ENCODE data around the gene OR52A1. TPM values are rescaled to one million over a fixed set of nuclear protein-coding genes. Genes with fewer than 3 reads are reported as not detected.

OR52A1 gene
- total RNA-seq, 3 donors from 2014 or later (not counting 1 experiment from before 2014, with no cell fraction given), result not detected

DNA sequence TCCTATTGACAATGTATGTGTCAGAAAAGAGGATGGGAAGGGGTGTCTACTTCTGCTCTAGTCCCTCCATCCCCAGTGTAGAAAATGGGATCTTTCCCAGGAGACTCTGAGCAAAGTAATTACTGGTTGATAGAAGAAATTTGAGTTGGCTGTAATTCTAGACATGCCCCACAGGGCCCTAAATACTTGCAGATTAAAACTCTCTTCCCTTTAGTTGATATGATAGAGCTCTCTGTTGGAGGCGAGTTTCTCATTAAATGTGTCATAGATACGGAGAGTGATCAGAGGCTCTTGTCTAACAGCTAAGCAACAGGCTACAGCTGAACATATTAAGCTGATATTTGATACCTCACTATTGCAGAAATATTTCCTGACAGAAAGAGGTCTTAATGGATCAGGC, 52.3 kb downstream of the OR52A1 start:
- Histone ChIP-seq H3K36me3 (ENCODE audit: control insufficient read depth, insufficient read depth, low read length) (no peaks in the 10 kb centered on the region), H3K27me3 (ENCODE audit: control insufficient read depth, insufficient read depth, low read length) (no peaks in the 10 kb centered on the region), H3K4me3 (ENCODE audit: low read length) (no peak overlapping the region), H3K27ac (ENCODE audit: low read length) (no peak overlapping the region), H3K9me3 (ENCODE audit: control insufficient read depth, insufficient read depth, low read length) (no peaks in the 10 kb centered on the region), H3K4me1 (ENCODE audit: control insufficient read depth, insufficient read depth, low read length) (no peaks in the 10 kb centered on the region)
- Mint-ChIP-seq H3K4me3 (no peak overlapping the region), H3K4me1 (no peaks in the 10 kb centered on the region), H3K36me3 (no peaks in the 10 kb centered on the region), H3K27ac (no peak overlapping the region), H3K9me3 (no peaks in the 10 kb centered on the region), H3K27me3 (ENCODE audit: low read depth in 2 of 2) (peaks cover 0 to 7% of the 10 kb centered on the region in 2 donors)
- intact Hi-C loops (cut with micrococcal nuclease), result no loop called here
- TF ChIP-seq, protein P1, sequence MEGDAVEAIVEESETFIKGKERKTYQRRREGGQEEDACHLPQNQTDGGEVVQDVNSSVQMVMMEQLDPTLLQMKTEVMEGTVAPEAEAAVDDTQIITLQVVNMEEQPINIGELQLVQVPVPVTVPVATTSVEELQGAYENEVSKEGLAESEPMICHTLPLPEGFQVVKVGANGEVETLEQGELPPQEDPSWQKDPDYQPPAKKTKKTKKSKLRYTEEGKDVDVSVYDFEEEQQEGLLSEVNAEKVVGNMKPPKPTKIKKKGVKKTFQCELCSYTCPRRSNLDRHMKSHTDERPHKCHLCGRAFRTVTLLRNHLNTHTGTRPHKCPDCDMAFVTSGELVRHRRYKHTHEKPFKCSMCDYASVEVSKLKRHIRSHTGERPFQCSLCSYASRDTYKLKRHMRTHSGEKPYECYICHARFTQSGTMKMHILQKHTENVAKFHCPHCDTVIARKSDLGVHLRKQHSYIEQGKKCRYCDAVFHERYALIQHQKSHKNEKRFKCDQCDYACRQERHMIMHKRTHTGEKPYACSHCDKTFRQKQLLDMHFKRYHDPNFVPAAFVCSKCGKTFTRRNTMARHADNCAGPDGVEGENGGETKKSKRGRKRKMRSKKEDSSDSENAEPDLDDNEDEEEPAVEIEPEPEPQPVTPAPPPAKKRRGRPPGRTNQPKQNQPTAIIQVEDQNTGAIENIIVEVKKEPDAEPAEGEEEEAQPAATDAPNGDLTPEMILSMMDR (IDR thresholded peaks at IDR 0.05), result no peak
- ATAC-seq (no peak), DNase-seq (no peak)
- whole genome bisulfite sequencing (ENCODE audit: insufficient coverage), result 100% methylated on average over 1 of the region's 2 CpGs

- intact Hi-C loops (cut with micrococcal nuclease), result no loop called here
- H3K27ac Mint-ChIP-seq, result no peak overlapping the region
- no peak overlapping the region for H3K27ac ChIP-seq (ENCODE audit: low read length)
- 83% methylated on average over 1 of the region's 2 CpGs for WGBS (ENCODE audit: insufficient coverage)
- TF ChIP-seq, protein P1 (IDR thresholded peaks at IDR 0.05), result no peak
- H3K9me3 Mint-ChIP-seq, result peaks cover 0 to 2% of the 10 kb centered on the region in 2 donors
- H3K9me3 ChIP-seq (ENCODE audit: control insufficient read depth, insufficient read depth, low read length), result no peaks in the 10 kb centered on the region
- no peaks in the 10 kb centered on the region for H3K27me3 Mint-ChIP-seq (ENCODE audit: low read depth in 2 of 2)
- H3K4me3 ChIP-seq (ENCODE audit: low read length), result no peak overlapping the region
- DNase-seq (no peak), ATAC-seq (no peak)
- H3K4me3 Mint-ChIP-seq, result no peak overlapping the region
- H3K4me1 Mint-ChIP-seq, result no peaks in the 10 kb centered on the region
- no peaks in the 10 kb centered on the region for H3K27me3 ChIP-seq (ENCODE audit: control insufficient read depth, insufficient read depth, low read length)
- no peaks in the 10 kb centered on the region for H3K36me3 ChIP-seq (ENCODE audit: control insufficient read depth, insufficient read depth, low read length)
- H3K36me3 Mint-ChIP-seq, result no peaks in the 10 kb centered on the region
- H3K4me1 ChIP-seq (ENCODE audit: control insufficient read depth, insufficient read depth, low read length), result no peaks in the 10 kb centered on the region
Observed at GRCh38 chr11:5096011-5096410, 58.5 kb downstream of the OR52A1 start.

Other genes with a start within 250 kb of the OR52A1 start
- gene OR51G2, start 235.4 kb downstream of the OR52A1 start, total RNA-seq, result not detected
- not detected for gene OR51G1, start 230.4 kb downstream of the OR52A1 start, total RNA-seq
- gene OR51A4, start 207.2 kb downstream of the OR52A1 start, total RNA-seq, result not detected
- not detected for gene OR51A2, start 199.0 kb downstream of the OR52A1 start, total RNA-seq
- not detected for gene OR51L1, start 159.9 kb downstream of the OR52A1 start, total RNA-seq
- gene OR52J3, start 108.2 kb downstream of the OR52A1 start, total RNA-seq, result not detected
- not detected for gene OR52E2, start 95.1 kb downstream of the OR52A1 start, total RNA-seq
- not detected for gene OR52E1, start 85.2 kb downstream of the OR52A1 start, total RNA-seq
- not detected for gene OR52A5, start 16.4 kb downstream of the OR52A1 start, total RNA-seq
- not detected for gene OR51V1, start 45.9 kb upstream of the OR52A1 start, total RNA-seq
- 10 to 100 TPM in 1 of 3 donors, 1 to 10 TPM in 1, not detected in 1; 2.6 to 10.6 TPM for gene HBB, start 72.3 kb upstream of the OR52A1 start, total RNA-seq
- not detected for gene HBD, start 79.7 kb upstream of the OR52A1 start, total RNA-seq
- gene HBG1, start 95.1 kb upstream of the OR52A1 start, total RNA-seq, result not detected
- not detected for gene HBG2, start 100.0 kb upstream of the OR52A1 start, total RNA-seq
- not detected for gene HBE1, start 115.2 kb upstream of the OR52A1 start, total RNA-seq
- not detected for gene OR51B4, start 147.2 kb upstream of the OR52A1 start, total RNA-seq
- gene OR51B2, start 169.5 kb upstream of the OR52A1 start, total RNA-seq, result not detected
- not detected for gene OR51B5, start 188.8 kb upstream of the OR52A1 start, total RNA-seq
- gene OR51B6, start 196.8 kb upstream of the OR52A1 start, total RNA-seq, result not detected
- gene OR51M1, start 229.1 kb upstream of the OR52A1 start, total RNA-seq, result not detected

Measured in natural killer cell (primary cell).